ENCODE measurements around the gene AP1S1.

Gene AP1S1

DNA sequence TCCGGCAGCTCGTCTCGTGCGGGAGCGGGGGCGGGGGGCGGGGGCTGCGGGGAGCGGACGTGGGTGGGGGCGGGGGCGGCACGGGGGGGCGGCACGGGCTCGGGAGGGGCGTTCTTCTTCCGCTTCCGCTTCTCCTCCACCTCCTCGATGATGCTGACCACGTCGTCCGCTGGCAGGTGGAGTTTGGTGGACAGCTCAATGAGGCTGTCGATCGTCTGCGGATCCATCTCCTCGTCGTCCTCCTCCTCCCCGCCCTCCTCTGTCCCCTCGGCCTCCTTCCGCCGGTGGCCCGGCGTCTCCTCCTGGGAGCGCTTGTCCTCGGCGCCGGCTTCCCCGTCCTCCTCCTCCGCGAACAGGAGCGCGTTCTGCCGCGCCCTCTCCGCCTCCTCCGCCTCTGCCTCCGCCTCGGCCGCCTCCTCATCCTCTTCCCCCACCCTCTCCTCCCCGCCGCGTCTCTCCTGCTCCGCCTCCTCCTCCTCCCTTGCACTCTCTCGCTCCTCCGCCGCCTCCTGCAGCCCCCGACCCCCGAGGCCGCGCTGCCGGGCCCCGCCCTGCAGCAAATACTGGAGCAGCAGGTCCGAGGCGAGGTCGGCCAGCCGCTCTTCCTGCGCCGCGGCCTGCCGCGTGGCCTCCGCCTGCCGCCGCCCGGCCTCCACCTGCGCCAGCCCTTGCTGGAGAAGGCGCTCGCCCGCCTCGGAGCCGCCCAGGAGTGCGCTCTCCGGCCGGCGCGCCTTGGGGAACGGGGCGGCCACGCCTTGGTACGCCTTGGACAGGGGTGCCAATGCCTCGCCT, 9.2 kb downstream of the AP1S1 start:
- no peaks in the 10 kb centered on the region for H4K20me1 ChIP-seq (ENCODE audit: insufficient read depth, low read length)
- peak overlapping the region; percentile 57; the same call in 1 of the 2 replicates for H3K9ac ChIP-seq (ENCODE audit: low read length)
- peak overlapping the region; percentile 70 for H3K4me3 ChIP-seq (ENCODE audit: low read depth, low read length, poor library complexity, severe bottlenecking)
- TF ChIP-seq EZH2 (IDR thresholded peaks at IDR 0.05; ENCODE audit: borderline replicate concordance, low read length) = peak; percentile 80; the same call in 1 of the 2 replicates
- TF ChIP-seq, protein P1, sequence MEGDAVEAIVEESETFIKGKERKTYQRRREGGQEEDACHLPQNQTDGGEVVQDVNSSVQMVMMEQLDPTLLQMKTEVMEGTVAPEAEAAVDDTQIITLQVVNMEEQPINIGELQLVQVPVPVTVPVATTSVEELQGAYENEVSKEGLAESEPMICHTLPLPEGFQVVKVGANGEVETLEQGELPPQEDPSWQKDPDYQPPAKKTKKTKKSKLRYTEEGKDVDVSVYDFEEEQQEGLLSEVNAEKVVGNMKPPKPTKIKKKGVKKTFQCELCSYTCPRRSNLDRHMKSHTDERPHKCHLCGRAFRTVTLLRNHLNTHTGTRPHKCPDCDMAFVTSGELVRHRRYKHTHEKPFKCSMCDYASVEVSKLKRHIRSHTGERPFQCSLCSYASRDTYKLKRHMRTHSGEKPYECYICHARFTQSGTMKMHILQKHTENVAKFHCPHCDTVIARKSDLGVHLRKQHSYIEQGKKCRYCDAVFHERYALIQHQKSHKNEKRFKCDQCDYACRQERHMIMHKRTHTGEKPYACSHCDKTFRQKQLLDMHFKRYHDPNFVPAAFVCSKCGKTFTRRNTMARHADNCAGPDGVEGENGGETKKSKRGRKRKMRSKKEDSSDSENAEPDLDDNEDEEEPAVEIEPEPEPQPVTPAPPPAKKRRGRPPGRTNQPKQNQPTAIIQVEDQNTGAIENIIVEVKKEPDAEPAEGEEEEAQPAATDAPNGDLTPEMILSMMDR (IDR thresholded peaks at IDR 0.05; ENCODE audit: low read length) = no peak
- H3K4me2 ChIP-seq (ENCODE audit: low read length) = peak overlapping the region; percentile 92
- peaks cover 6% of the 10 kb centered on the region; the same call in 1 of the 2 replicates for H3K36me3 ChIP-seq (ENCODE audit: insufficient read depth, low read length)
- H3K79me2 ChIP-seq (ENCODE audit: insufficient read depth, low read length) = no peaks in the 10 kb centered on the region
- no peaks in the 10 kb centered on the region; the same call in 1 of the 2 replicates for H3K27me3 ChIP-seq (ENCODE audit: insufficient read depth, low read length)
- H3K4me1 ChIP-seq (ENCODE audit: insufficient read depth, low read length, severe bottlenecking) = peaks cover 21% of the 10 kb centered on the region
- H3F3A ChIP-seq (ENCODE audit: insufficient read depth, low read length) = no peaks in the 10 kb centered on the region; the same call in 1 of the 2 replicates
- H2AFZ ChIP-seq (ENCODE audit: low read length) = no peak overlapping the region
- H3K9me2 ChIP-seq (ENCODE audit: low read depth, low read length) = no peaks in the 10 kb centered on the region
- H3K9me3 ChIP-seq (ENCODE audit: low read length) = no peaks in the 10 kb centered on the region
- H3K27ac ChIP-seq (ENCODE audit: low read depth, low read length, poor library complexity, severe bottlenecking) = no peak overlapping the region

DNA sequence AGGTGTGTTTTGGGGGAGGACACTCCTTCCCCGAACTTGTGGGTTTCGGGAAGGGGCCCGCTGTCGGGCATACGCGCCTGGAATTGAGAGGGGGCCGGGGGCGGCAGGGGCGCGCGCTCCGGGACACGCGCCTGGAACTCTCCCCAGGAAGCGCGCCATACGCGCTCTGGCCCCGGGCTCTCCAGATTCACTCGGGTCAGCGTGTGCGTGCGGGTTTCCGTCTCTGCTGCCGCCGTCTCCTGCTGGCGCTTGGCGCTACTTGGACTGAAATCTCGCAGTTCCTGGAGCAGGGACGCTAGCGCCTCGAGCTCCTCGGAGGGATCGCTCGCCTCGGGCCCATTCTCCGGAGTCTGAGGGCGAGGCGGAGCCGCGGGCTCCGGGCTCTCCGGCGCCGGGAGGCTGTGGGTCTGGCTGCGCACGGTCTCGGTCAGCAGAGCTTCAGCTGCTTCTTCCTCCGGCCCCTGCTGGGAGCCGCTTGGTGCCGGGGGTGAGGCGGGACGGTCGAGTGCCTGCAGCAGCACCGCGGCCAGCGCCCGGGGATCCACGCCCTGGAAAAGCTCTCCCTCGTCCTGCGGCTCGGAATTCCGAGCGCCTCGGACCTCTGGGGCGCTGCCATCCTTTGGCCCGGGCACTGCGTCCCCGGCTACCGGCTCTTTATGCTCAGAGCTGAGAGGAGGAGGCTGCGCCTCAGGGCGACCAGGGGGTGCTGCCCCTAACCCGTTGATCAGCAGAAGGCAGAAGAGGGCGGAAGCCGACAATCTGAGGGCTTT, 10.0 kb downstream of the AP1S1 start:
- H3K9ac ChIP-seq (ENCODE audit: low read length) = peak overlapping the region; percentile 57; the same call in 1 of the 2 replicates
- H3K36me3 ChIP-seq (ENCODE audit: insufficient read depth, low read length) = peaks cover 3% of the 10 kb centered on the region; the same call in 1 of the 2 replicates
- no peak overlapping the region for H2AFZ ChIP-seq (ENCODE audit: low read length)
- peaks cover 21% of the 10 kb centered on the region for H3K4me1 ChIP-seq (ENCODE audit: insufficient read depth, low read length, severe bottlenecking)
- H3K27ac ChIP-seq (ENCODE audit: low read depth, low read length, poor library complexity, severe bottlenecking) = no peak overlapping the region
- no peaks in the 10 kb centered on the region; the same call in 1 of the 2 replicates for H3F3A ChIP-seq (ENCODE audit: insufficient read depth, low read length)
- no peaks in the 10 kb centered on the region for H3K79me2 ChIP-seq (ENCODE audit: insufficient read depth, low read length)
- no peaks in the 10 kb centered on the region for H3K9me3 ChIP-seq (ENCODE audit: low read length)
- H3K27me3 ChIP-seq (ENCODE audit: insufficient read depth, low read length) = no peaks in the 10 kb centered on the region; the same call in 1 of the 2 replicates
- no peaks in the 10 kb centered on the region for H3K9me2 ChIP-seq (ENCODE audit: low read depth, low read length)
- peak overlapping the region; percentile 92 for H3K4me2 ChIP-seq (ENCODE audit: low read length)
- peak overlapping the region; percentile 70 for H3K4me3 ChIP-seq (ENCODE audit: low read depth, low read length, poor library complexity, severe bottlenecking)
- TF ChIP-seq EZH2 (IDR thresholded peaks at IDR 0.05; ENCODE audit: borderline replicate concordance, low read length) = no peak
- TF ChIP-seq, protein P1 (IDR thresholded peaks at IDR 0.05; ENCODE audit: low read length) = no peak
- no peaks in the 10 kb centered on the region for H4K20me1 ChIP-seq (ENCODE audit: insufficient read depth, low read length)

- TF ChIP-seq, protein P1 (IDR thresholded peaks at IDR 0.05; ENCODE audit: low read length) = no peak
- no peak for TF ChIP-seq EZH2 (IDR thresholded peaks at IDR 0.05; ENCODE audit: borderline replicate concordance, low read length)
- no peaks in the 10 kb centered on the region for H4K20me1 ChIP-seq (ENCODE audit: insufficient read depth, low read length)
- H3K27me3 ChIP-seq (ENCODE audit: insufficient read depth, low read length) = no peaks in the 10 kb centered on the region; the same call in 1 of the 2 replicates
- H3K4me1 ChIP-seq (ENCODE audit: insufficient read depth, low read length, severe bottlenecking) = peaks cover 21% of the 10 kb centered on the region
- no peak within 1 kb of the TSS for H3K27ac ChIP-seq (ENCODE audit: low read depth, low read length, poor library complexity, severe bottlenecking)
- H3F3A ChIP-seq (ENCODE audit: insufficient read depth, low read length) = no peaks in the 10 kb centered on the region; the same call in 1 of the 2 replicates
- no peaks in the 10 kb centered on the region for H3K9me2 ChIP-seq (ENCODE audit: low read depth, low read length)
- H2AFZ ChIP-seq (ENCODE audit: low read length) = no peak within 1 kb of the TSS
- H3K4me2 ChIP-seq (ENCODE audit: low read length) = peak within 1 kb of the TSS; percentile 46
- no peaks in the 10 kb centered on the region for H3K9me3 ChIP-seq (ENCODE audit: low read length)
- H3K9ac ChIP-seq (ENCODE audit: low read length) = no peak within 1 kb of the TSS
- H3K4me3 ChIP-seq (ENCODE audit: low read depth, low read length, poor library complexity, severe bottlenecking) = no peak within 1 kb of the TSS
- H3K79me2 ChIP-seq (ENCODE audit: insufficient read depth, low read length) = no peaks in the 10 kb centered on the region
- no peaks in the 10 kb centered on the region for H3K36me3 ChIP-seq (ENCODE audit: insufficient read depth, low read length)
Measured at GRCh38 chr7:101165075-101165957, 11.0 kb downstream of the AP1S1 start, which contains the start of gene VGF. VGF (minus strand) TSS chr7:101165569; CDS start chr7:101164843, 726 bp downstream.

All from OCI-LY1 (cell line).